Measurements from ENCODE around the gene FKBP7. TPM values are rescaled to one million over a fixed set of nuclear protein-coding genes. Genes with fewer than 3 reads are reported as not detected.

FKBP7 gene
- total RNA-seq, 1 experiment from 2014 or later = 4.8 TPM

GRCh38 chr2:178484245-178485041, 6.0 kb upstream of the FKBP7 start:
- Mint-ChIP-seq H3K4me1 (peaks cover 18 to 23% of the 10 kb centered on the region in 2 experiments), H3K36me3 (ENCODE audit: insufficient read depth in 1 of 3, low read depth in 3 of 3) (peaks cover 0 to 9% (median 4%) of the 10 kb centered on the region in 3 experiments; a peak in 3 of 7 replicates), H3K27me3 (ENCODE audit: low read depth) (no peaks in the 10 kb centered on the region; the same call in 1 of the 2 replicates), H3K9me3 (no peaks in the 10 kb centered on the region; a peak in 1 of 5 replicates), H3K4me3 (no peak overlapping the region), H3K27ac (no peak overlapping the region; a peak in 1 of 7 replicates)
- DNase-seq = no peak
- Histone ChIP-seq H2BK120ac (ENCODE audit: low read depth, low read length, poor library complexity, severe bottlenecking) (no peak overlapping the region), H2AFZ (ENCODE audit: low read length) (no peak overlapping the region), H3K18ac (ENCODE audit: insufficient read length, low read depth, low read length) (no peak overlapping the region), H3K79me2 (ENCODE audit: insufficient read depth, low read length) (peaks cover 3% of the 10 kb centered on the region; the same call in 1 of the 2 replicates), H2AK5ac (ENCODE audit: insufficient read length, low read length) (no peak overlapping the region), H3K4me1 (ENCODE audit: insufficient read depth, low read length) (peaks cover 3% of the 10 kb centered on the region; the same call in 1 of the 2 replicates), H3K27me3 (ENCODE audit: insufficient read depth, low read length) (no peaks in the 10 kb centered on the region), H2BK5ac (ENCODE audit: insufficient read length, low read length) (no peak overlapping the region), H4K20me1 (ENCODE audit: control insufficient read depth, insufficient read depth, insufficient read length) (no peaks in the 10 kb centered on the region), H3K23ac (ENCODE audit: insufficient read length, low read depth, low read length) (no peak overlapping the region), H2BK12ac (ENCODE audit: insufficient read length, low read depth, low read length) (no peak overlapping the region), H3K27ac (ENCODE audit: insufficient read length, low read depth, low read length) (no peak overlapping the region), H3K9me3 (ENCODE audit: control insufficient read depth, low read depth, low read length) (no peaks in the 10 kb centered on the region), H3K56ac (ENCODE audit: insufficient read length, low read depth, low read length) (no peak overlapping the region), H4K5ac (ENCODE audit: insufficient read length, low read depth, low read length) (no peak overlapping the region), H3K4ac (ENCODE audit: low read depth, low read length) (no peak overlapping the region), H2BK15ac (ENCODE audit: low read depth, low read length) (no peak overlapping the region), H3K4me2 (ENCODE audit: insufficient read depth, insufficient read length, low read length) (no peak overlapping the region), H3K23me2 (ENCODE audit: insufficient read length, low read depth, low read length, poor library complexity, severe bottlenecking) (peaks cover 7% of the 10 kb centered on the region), H3K9ac (ENCODE audit: extremely low read depth, insufficient read length, low read length) (no peak overlapping the region), H4K91ac (ENCODE audit: insufficient read length, low read depth, low read length) (no peak overlapping the region), H4K8ac (replicated peaks; ENCODE audit: insufficient read length, low read depth, low read length) (no peak overlapping the region), H3K14ac (ENCODE audit: insufficient read depth, low read length) (no peak overlapping the region), H3T11ph (ENCODE audit: low read length) (no peak overlapping the region), H2BK20ac (ENCODE audit: low read depth, low read length, poor library complexity, severe bottlenecking) (no peak overlapping the region), H3K79me1 (ENCODE audit: insufficient read depth, low read depth, low read length, poor library complexity, severe bottlenecking) (peaks cover 3% of the 10 kb centered on the region)
- no CpG with 5 or more reads among the region's 6 CpGs for WGBS (ENCODE audit: extremely low coverage, insufficient read length, low lambda C conversion rate)
- no peak for TF ChIP-seq CTCF (conservative IDR thresholded peaks at IDR 0.05)
